BE2C (cell line): ENCODE measurements around the gene CCDC12.

Source experiments
- DNase-seq: peaks from one replicate; pipeline ENCODE4 v3.0.0-alpha.2; 2020
- H3K27me3 ChIP-seq: fragments of 250-450 bp; sonication (Bioruptor Pico); 2 replicates; pipeline ENCODE4 v1.5.1; 2020; ENCODE audit warnings: mild to moderate bottlenecking
- H3K36me3 ChIP-seq: fragments of 250-450 bp; sonication (Bioruptor Pico); 2 replicates; pipeline ENCODE4 v1.5.1; 2020; ENCODE audit warnings: mild to moderate bottlenecking
- H3K4me1 ChIP-seq: fragments of 250-450 bp; sonication (Bioruptor Pico); 2 replicates; pipeline ENCODE4 v1.5.1; 2020
- H3K4me3 ChIP-seq: 2 replicates; pipeline ENCODE4 v1.5.1; 2011; ENCODE audit warnings: low read depth, low read length
- H3K9me3 ChIP-seq: fragments of 250-450 bp; sonication (Bioruptor Pico); 2 replicates; pipeline ENCODE4 v1.5.1; 2020
- CTCF ChIP-seq: IDR thresholded peaks from 2 replicates; pipeline ENCODE4 v1.5.1; 2012; ENCODE audit warnings: mild to moderate bottlenecking, low read depth, low read length

CCDC12 gene

GRCh38 chr3:46924921-46925584, 51.5 kb downstream of the CCDC12 start:
- Histone ChIP-seq H3K36me3 (peaks cover 36% of the 10 kb centered on the region), H3K4me1 (no peaks in the 10 kb centered on the region), H3K9me3 (no peaks in the 10 kb centered on the region), H3K27me3 (no peaks in the 10 kb centered on the region), H3K4me3 (no peak overlapping the region)
- TF ChIP-seq CTCF, result no peak
- no peak for DNase-seq

GRCh38 chr3:46923559-46924350, 52.8 kb downstream of the CCDC12 start:
- Histone ChIP-seq H3K9me3 (no peaks in the 10 kb centered on the region), H3K4me1 (no peaks in the 10 kb centered on the region), H3K4me3 (no peak overlapping the region), H3K36me3 (peaks cover 46% of the 10 kb centered on the region), H3K27me3 (no peaks in the 10 kb centered on the region)
- TF ChIP-seq CTCF, result peak; percentile 65
- peak; percentile 41 for DNase-seq

- Histone ChIP-seq H3K27me3 (no peaks in the 10 kb centered on the region), H3K4me3 (no peak overlapping the region), H3K9me3 (no peaks in the 10 kb centered on the region), H3K4me1 (no peaks in the 10 kb centered on the region), H3K36me3 (peaks cover 46% of the 10 kb centered on the region)
- no peak for DNase-seq
- TF ChIP-seq CTCF, result no peak
Measured at GRCh38 chr3:46922871-46923558, 53.5 kb downstream of the CCDC12 start.

GRCh38 chr3:46922426-46922825, 54.1 kb downstream of the CCDC12 start:
- no peaks in the 10 kb centered on the region for H3K27me3 ChIP-seq
- H3K9me3 ChIP-seq, result no peaks in the 10 kb centered on the region
- no peak for DNase-seq
- TF ChIP-seq CTCF, result no peak
- no peaks in the 10 kb centered on the region for H3K4me1 ChIP-seq
- peaks cover 46% of the 10 kb centered on the region for H3K36me3 ChIP-seq
- H3K4me3 ChIP-seq, result no peak overlapping the region

GRCh38 chr3:46921871-46922271, 54.7 kb downstream of the CCDC12 start:
- H3K36me3 ChIP-seq, result peaks cover 46% of the 10 kb centered on the region
- TF ChIP-seq CTCF, result no peak

More at GRCh38 chr3:46921871-46922271, 54.7 kb downstream of the CCDC12 start:
- H3K9me3 ChIP-seq, result no peaks in the 10 kb centered on the region
- no peaks in the 10 kb centered on the region for H3K27me3 ChIP-seq
- no peaks in the 10 kb centered on the region for H3K4me1 ChIP-seq
- H3K4me3 ChIP-seq, result no peak overlapping the region
- DNase-seq, result no peak
